Cardiac septum (tissue), 1 donor: ENCODE data around the gene ZNF653. TPM values are rescaled to one million over a fixed set of nuclear protein-coding genes. Genes with fewer than 3 reads are reported as not detected.
"Not testable (repeated sequence)": the region's sequence is repeated elsewhere in the genome, so short reads cannot be mapped to it uniquely, and the experiment has no call there.

Source experiments
- DNase-seq: peaks from one replicate; pipeline ENCODE4 v3.0.0-alpha.2; 2020; ENCODE audit warnings: low spot score
- intact Hi-C: fragments of 100-400 bp; cut with DNase I; formaldehyde crosslinking; loops from one replicate; pipeline ENCODE4 v1.14.0; 2022
- microRNA-seq: library from miRNA; unstranded; fragments of <30 nt; microRNA quantifications from one replicate; pipeline ENCODE4 v1.2.0, GENCODE V29; 2020
- total RNA-seq: library from RNA; stranded (reverse); fragmentation: NEBNext Ultra II Directional; extraction: Animal tissue kit (Norgen Biotek cat#: 25700); gene quantifications from one replicate; pipeline ENCODE4 v1.2.1, GENCODE V29; 2021
- donor health status: DM: no; HTN: no; CAD: no.

The ZNF653 gene
- total RNA-seq, 1 donor from 2014 or later, result 5.3 TPM

DNA sequence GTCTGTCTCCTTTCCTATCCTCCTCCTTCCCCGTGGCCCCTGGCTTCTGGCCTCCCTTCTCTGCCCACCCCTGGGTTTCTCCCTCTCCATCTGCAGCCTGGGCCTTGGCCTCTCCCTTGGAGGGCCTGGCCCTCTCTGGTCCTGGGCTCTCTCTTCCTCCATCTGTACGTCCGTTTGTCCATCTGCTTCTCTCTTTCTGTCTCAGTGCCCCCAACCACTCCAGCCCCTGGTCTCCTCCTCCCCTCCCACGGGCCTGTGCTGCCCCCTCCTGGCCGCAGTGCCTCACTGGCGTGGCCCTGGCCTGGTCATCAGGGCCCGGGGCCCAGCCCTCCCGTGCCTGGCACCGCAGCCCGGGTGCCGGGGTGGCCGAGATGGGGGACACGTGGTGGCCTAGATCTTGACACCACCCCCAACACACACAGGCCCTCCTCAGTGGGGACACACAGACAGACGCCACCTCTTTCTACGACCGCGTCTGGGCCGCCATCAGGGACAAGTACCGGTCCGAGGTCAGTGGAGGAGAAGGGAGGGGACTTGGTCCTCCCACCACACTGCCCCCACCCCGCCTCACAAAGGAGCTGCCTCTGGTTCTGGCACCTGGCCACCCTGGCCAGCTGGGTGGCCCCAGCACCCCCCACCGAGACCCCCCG lies 58.9 kb downstream of the ZNF653 start:
- intact Hi-C loops, result loop anchor here (5.0 to 10.0 kb wide), 2 partner anchors 154 to 322 kb away; no protein-coding TSS in a partner anchor
- DNase-seq, result no peak

DNA sequence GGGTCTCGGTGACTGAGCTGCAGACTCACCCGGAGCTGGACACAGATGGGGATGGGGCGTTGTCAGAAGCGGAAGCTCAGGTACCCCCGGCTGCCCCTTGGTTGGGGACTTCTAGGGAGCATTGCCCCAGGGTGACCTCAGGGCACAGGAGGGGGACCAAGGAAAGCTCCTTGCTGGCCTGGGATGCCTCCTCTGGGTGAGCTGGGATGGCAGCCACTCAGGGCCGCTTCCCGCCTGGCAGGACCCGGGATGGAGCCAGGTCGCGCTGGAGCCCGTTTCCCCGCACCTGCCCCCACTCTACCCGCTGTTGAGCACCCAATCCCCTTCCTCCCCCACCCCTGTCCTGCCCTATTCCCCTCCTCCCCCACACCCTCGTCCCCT lies 59.4 kb downstream of the ZNF653 start:
- DNase-seq, result no peak
- intact Hi-C loops, result loop anchor here (5.0 to 10.0 kb wide), 2 partner anchors 154 to 321 kb away; no protein-coding TSS in a partner anchor

DNA sequence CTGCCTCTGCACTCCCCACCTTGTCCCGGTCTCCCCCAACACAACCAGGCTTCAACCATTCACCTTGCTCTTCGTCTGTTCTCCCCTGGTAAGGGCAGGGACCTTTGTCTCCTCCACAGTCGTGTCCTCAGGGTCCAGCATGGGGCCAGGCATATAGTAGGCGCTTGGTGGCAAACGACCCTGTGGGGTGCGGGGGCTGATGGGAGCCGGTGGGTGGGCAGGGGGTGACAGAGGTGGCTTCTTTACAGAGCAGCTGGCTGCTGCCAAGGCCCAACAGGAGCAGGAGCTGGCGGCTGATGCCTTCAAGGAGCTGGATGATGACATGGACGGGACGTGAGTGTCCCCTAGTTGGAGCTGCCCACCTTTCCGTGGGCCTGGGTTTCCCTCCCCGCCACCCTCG lies 60.5 kb downstream of the ZNF653 start:
- intact Hi-C loops, result loop anchor here (5.0 to 10.0 kb wide), 2 partner anchors 153 to 320 kb away; no protein-coding TSS in a partner anchor
- no peak for DNase-seq

DNA sequence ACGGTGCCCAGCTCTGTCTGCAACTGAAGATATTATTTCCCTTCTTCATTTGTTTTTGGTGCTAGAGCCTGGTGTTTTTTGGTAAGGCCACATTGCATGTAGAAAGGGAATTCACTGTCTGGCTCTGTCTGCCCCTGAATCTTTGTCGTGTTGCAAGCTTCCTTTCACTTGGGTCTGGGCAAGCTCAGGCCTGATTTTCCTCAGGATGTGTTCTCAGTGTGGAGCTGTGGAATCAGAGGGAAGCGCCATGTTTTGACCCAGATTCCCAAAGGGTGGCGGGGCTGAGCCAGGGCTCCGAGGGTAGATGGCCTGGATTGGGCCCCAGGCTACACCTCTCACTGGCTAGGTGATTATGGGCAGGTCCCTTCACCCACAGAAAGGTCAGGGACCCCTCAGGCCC lies 61.6 kb downstream of the ZNF653 start:
- intact Hi-C loops, result loop anchor here (10.0 kb wide), 1 partner anchor 319 kb away; no protein-coding TSS in a partner anchor

DNA sequence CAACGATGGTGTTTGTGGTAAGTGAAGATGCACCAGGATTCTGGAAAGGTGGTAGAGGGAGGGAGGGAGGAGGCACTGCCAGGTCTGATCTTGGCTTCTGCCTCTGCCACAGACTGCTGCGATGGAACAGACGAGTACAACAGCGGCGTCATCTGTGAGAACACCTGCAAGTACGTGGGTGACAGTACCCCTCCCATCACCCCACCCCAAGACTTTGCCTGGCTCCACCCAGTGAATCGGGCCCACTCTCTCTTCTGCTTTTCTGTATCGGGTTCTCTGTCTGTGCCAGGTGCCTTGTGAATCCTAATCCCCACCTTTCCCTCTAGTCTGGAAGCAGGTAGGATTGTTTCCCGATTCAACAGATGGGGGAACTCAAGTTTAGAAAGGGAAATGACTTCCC lies 67.7 kb downstream of the ZNF653 start:
- no peak for DNase-seq
- intact Hi-C loops, result no loop called here

More for the DNA sequence above, 61.6 kb downstream of the ZNF653 start:
- no peak for DNase-seq

DNA sequence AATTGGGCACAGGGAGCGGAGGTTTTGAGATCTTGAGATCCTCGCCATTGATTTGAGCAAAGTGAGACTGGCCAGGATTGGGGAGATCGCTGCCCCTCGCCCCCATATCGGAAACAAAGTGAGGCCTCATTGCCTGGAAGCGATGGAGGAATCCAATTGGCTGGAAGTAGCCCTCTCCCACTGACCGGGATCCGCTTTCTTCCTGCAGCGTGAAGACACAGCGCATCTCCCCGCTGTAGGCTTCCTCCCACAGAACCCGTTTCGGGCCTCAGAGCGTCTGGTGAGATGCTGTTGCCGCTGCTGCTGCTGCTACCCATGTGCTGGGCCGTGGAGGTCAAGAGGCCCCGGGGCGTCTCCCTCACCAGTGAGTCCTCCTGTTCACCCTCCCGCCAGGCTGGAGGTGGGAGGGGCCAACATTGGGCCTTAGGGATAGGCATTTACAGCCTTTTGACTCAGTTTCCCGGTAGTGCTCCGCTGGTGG lies 69.8 kb downstream of the ZNF653 start:
- no peak for DNase-seq
- intact Hi-C loops, result loop anchor here (2.0 kb wide), 1 partner anchor 55 kb away; no protein-coding TSS in a partner anchor

DNA sequence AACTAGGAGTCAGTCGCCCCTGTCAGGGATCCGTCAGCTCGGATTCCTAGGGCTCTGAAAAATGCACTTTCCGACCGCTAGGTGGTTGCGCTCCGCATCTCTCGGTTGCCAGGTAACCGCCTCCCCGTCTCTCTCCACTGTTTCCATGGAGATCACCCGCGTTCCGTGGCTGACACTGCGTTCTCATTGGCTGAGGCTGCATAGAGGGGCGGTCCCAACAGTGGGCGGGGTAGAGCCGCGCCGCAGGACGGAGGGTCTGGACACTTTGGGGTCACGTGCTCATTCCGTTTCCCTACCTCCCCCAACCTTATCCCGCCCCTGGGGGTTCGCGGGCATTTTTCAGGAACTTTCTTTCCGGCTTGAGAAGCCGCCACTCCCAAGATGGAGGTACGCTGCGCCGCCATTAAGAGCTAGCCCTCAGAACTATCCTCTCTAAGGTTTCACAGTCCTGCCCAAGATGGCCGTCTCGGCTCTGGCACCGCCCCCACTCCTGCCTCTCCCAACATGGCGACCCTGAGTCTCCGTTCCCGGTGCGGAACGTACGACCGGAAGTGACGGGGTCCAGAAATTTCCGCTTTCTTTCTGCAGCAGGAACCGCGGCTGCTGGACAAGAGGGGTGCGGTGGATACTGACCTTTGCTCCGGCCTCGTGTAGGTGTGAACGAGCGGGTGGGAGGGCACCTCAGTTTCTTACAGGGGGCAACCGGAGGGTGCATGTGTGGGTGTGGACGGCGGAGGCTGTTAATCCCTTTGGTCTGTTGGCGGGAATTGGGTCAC lies 70.4 kb downstream of the ZNF653 start, which contains the start of the genes ODAD3 and PRKCSH:
TSS of gene ODAD3 (minus strand) at position 65 of the 776 bp plus-strand sequence. CDS start 105 bp downstream, outside the sequence.
TSS of gene PRKCSH (plus strand) at position 579 of the 776 bp plus-strand sequence. CDS start 483 bp downstream, outside the sequence.
- peak; percentile 100 for DNase-seq
- intact Hi-C loops, result loop anchor here (2.0 kb wide), 1 partner anchor 54 kb away; no protein-coding TSS in a partner anchor

DNA sequence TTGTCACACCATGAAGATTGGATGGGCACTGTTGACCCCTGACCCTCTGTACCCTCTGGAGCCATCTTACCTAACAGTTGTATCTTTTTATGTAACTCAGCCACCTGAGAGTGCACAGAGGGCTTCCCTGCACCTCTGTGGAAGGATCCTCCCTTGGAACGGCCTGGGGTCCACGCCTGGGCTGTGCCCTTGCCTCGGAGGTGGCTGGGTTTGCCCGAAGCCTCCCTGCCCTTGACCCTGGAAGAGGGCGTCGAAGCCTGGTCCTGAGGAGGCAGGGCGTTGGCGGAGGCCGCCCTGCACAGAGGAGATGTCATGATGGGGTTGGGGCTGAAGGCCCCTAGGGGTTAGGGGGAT lies 71.0 kb downstream of the ZNF653 start:
- intact Hi-C loops, result loop anchor here (2.0 kb wide), 1 partner anchor 54 kb away; no protein-coding TSS in a partner anchor
- DNase-seq, result no peak

DNA sequence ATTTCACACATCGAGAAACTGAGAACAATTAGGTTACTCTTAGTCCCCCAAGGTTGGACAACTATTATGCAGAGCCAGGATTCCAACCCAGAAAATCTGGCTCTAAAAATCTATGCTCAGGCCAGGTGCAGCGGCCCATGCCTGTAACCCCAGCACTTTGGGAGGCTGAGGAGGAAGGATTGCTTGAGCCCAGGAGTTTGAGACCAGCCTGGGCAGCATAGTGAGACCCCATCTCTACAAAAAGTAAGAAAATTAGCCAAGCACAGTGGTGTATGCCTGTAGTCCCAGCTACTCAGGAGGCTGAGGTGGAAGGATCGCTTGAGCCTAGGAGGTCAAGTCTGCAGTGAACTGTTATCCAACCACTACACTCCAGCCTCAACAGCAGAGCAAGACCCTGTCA lies 72.1 kb downstream of the ZNF653 start:
- intact Hi-C loops, DNase-seq: not testable (repeated sequence)

Small RNAs within 50 kb of the gene (microRNA-seq; reads per million reads assigned to microRNA genes)
- gene MIR7974, result not detected

Other genes with a start within 250 kb of the ZNF653 start
- gene DOCK6, start 243.3 kb downstream of the ZNF653 start, total RNA-seq, result 50.5 TPM
- gene TSPAN16, start 209.7 kb downstream of the ZNF653 start, total RNA-seq, result not detected
- gene RAB3D, start 166.2 kb downstream of the ZNF653 start, total RNA-seq, result 7.4 TPM
- gene TMEM205, start 159.6 kb downstream of the ZNF653 start, total RNA-seq, result 75.7 TPM
- 24.2 TPM for gene CCDC159, start 159.3 kb downstream of the ZNF653 start, total RNA-seq
- 19.3 TPM for gene PLPPR2, start 150.4 kb downstream of the ZNF653 start, total RNA-seq
- 1.3 TPM for gene SWSAP1, start 131.2 kb downstream of the ZNF653 start, total RNA-seq
- gene EPOR, start 121.5 kb downstream of the ZNF653 start, total RNA-seq, result 5.6 TPM
- 5.8 TPM for gene RGL3, start 86.5 kb downstream of the ZNF653 start, total RNA-seq
- 0.43 TPM for gene ODAD3, start 70.7 kb downstream of the ZNF653 start, total RNA-seq
- gene PRKCSH, start 70.2 kb downstream of the ZNF653 start, total RNA-seq, result 100 TPM
- 0.89 TPM for gene ELAVL3, start 24.8 kb downstream of the ZNF653 start, total RNA-seq
- 92.9 TPM for gene ECSIT, start 23.3 kb upstream of the ZNF653 start, total RNA-seq
- gene CNN1, start 33.0 kb upstream of the ZNF653 start, total RNA-seq, result 236 TPM
- 32.1 TPM for gene ELOF1, start 53.4 kb upstream of the ZNF653 start, total RNA-seq
- gene ACP5, start 71.8 kb upstream of the ZNF653 start, total RNA-seq, result 1.5 TPM
- 6.4 TPM for gene ZNF627, start 91.6 kb upstream of the ZNF653 start, total RNA-seq
- 2.3 TPM for gene ZNF823, start 233.1 kb upstream of the ZNF653 start, total RNA-seq